Endodermal cell (in vitro differentiated cells): ENCODE results near the gene CLIC1. TPM values are rescaled to one million over a fixed set of nuclear protein-coding genes. Genes with fewer than 3 reads are reported as not detected.
"Not testable (repeated sequence)": the region's sequence is repeated elsewhere in the genome, so short reads cannot be mapped to it uniquely, and the experiment has no call there.

Experiments used
- DNase-seq: peaks from one replicate; pipeline ENCODE4 v3.0.0-alpha.2; 2017
- H3K27ac ChIP-seq: 2 replicates; pipeline ENCODE4 v1.5.1; 2013; ENCODE audit warnings: mild to moderate bottlenecking, low read depth, low read length, moderate library complexity
- H3K27me3 ChIP-seq: 2 replicates; pipeline ENCODE4 v1.6.1; 2013; ENCODE audit warnings: mild to moderate bottlenecking, low read length, moderate library complexity; ENCODE audit not compliant: insufficient read depth, control insufficient read depth, poor library complexity, severe bottlenecking
- H3K36me3 ChIP-seq: 2 replicates; pipeline ENCODE4 v1.7.0; 2013; ENCODE audit warnings: mild to moderate bottlenecking, low read length, moderate library complexity; ENCODE audit not compliant: control insufficient read depth, insufficient read depth
- H3K4me1 ChIP-seq: one replicate; pipeline ENCODE4 v1.7.0; 2013; ENCODE audit warnings: low read length; ENCODE audit not compliant: control insufficient read depth, insufficient read depth
- H3K4me3 ChIP-seq: 2 replicates; pipeline ENCODE4 v1.5.1; 2013; ENCODE audit warnings: mild to moderate bottlenecking, low read length, moderate library complexity
- H3K9ac ChIP-seq: 2 replicates; pipeline ENCODE4 v1.6.1; 2013; ENCODE audit warnings: mild to moderate bottlenecking, low read length, moderate library complexity; ENCODE audit not compliant: poor library complexity, severe bottlenecking; ENCODE audit errors: extremely low read depth
- H3K9me3 ChIP-seq: 2 replicates; pipeline ENCODE4 v1.6.1; 2013; ENCODE audit warnings: mild to moderate bottlenecking, low read length, moderate library complexity; ENCODE audit not compliant: control insufficient read depth
- H3K27ac Mint-ChIP-seq: 2 replicates; pipeline ENCODE4 v1.8.0; 2020; ENCODE audit warnings: mixed read lengths
- H3K27me3 Mint-ChIP-seq: 2 replicates; pipeline ENCODE4 v1.8.0; 2021; ENCODE audit warnings: mild to moderate bottlenecking, mixed read lengths; ENCODE audit not compliant: insufficient read depth
- H3K36me3 Mint-ChIP-seq: 2 replicates; pipeline ENCODE4 v1.8.0; 2020; ENCODE audit warnings: low read depth, mixed read lengths
- H3K4me1 Mint-ChIP-seq: 2 replicates; pipeline ENCODE4 v1.8.0; 2020; ENCODE audit warnings: mixed read lengths
- H3K4me3 Mint-ChIP-seq: 2 replicates; pipeline ENCODE4 v1.8.0; 2020; ENCODE audit warnings: mild to moderate bottlenecking, moderate library complexity, mixed read lengths
- H3K9me3 Mint-ChIP-seq: 2 replicates; pipeline ENCODE4 v1.8.0; 2020; ENCODE audit warnings: mild to moderate bottlenecking, mixed read lengths
- CTCF ChIP-seq: fragments of 200-600 bp; sonication (generic); conservative IDR thresholded peaks from 2 replicates; pipeline ENCODE4 v1.5.0; 2021; ENCODE audit warnings: antibody characterized with exemption, mild to moderate bottlenecking
- WGBS, 2 experiments: methylation state at CpG; one replicate each; pipeline versions ENCODE4 v1.1.5 to v1.1.7; 2013; ENCODE audit warnings: missing lambda C conversion rate in 2 of 2, mixed read lengths in 1 of 2; ENCODE audit not compliant: insufficient coverage in 1 of 2, insufficient read length in 1 of 2; 5-methylcytosine and 5-hydroxymethylcytosine counted together
- total RNA-seq, 2 donors: library from RNA; stranded (reverse); fragmentation: NEBNext Ultra II Directional in 1 of 2; extraction: Animal tissue kit (Norgen Biotek cat#: 25700) in 1 of 2; gene quantifications; 2 replicates in 1 of 2; 3 replicates in 1 of 2; pipeline ENCODE4 v1.2.1, GENCODE V29; 2021

The CLIC1 gene
- total RNA-seq, 2 donors from 2014 or later, result 289 to 380 TPM

- Histone ChIP-seq H3K9ac (no peak overlapping the region), H3K4me1 (peaks cover 7% of the 10 kb centered on the region), H3K27me3 (no peaks in the 10 kb centered on the region), H3K4me3 (no peak overlapping the region), H3K36me3 (no peaks in the 10 kb centered on the region), H3K27ac (no peak overlapping the region), H3K9me3 (no peaks in the 10 kb centered on the region)
- Mint-ChIP-seq H3K27me3 (peaks cover 2% of the 10 kb centered on the region), H3K4me3 (no peak overlapping the region), H3K9me3 (no peaks in the 10 kb centered on the region), H3K36me3 (no peaks in the 10 kb centered on the region), H3K4me1 (peaks cover 30% of the 10 kb centered on the region), H3K27ac (no peak overlapping the region)
- 87% methylated on average over 4 to 8 of the region's 8 CpGs for WGBS, 2 experiments
- no peak for DNase-seq
- TF ChIP-seq CTCF, result no peak
Observed at GRCh38 chr6:31711233-31711632, 25.1 kb downstream of the CLIC1 start.

GRCh38 chr6:31710523-31711219 is 25.7 kb downstream of the CLIC1 start:
- H3K9ac ChIP-seq, result no peak overlapping the region
- peaks cover 2% of the 10 kb centered on the region for H3K27me3 Mint-ChIP-seq
- peaks cover 7% of the 10 kb centered on the region for H3K4me1 ChIP-seq
- no peaks in the 10 kb centered on the region for H3K9me3 Mint-ChIP-seq
- TF ChIP-seq CTCF, result no peak
- H3K27ac Mint-ChIP-seq, result peak overlapping the region; percentile 46
- no peaks in the 10 kb centered on the region for H3K36me3 ChIP-seq
- no peaks in the 10 kb centered on the region for H3K27me3 ChIP-seq
- DNase-seq, result peak; percentile 58
- H3K27ac ChIP-seq, result no peak overlapping the region
- H3K36me3 Mint-ChIP-seq, result no peaks in the 10 kb centered on the region
- no peaks in the 10 kb centered on the region for H3K9me3 ChIP-seq
- 71 to 79% methylated on average over 1 to 5 of the region's 5 CpGs for WGBS, 2 experiments
- peaks cover 30% of the 10 kb centered on the region for H3K4me1 Mint-ChIP-seq
- H3K4me3 Mint-ChIP-seq, result no peak overlapping the region
- no peak overlapping the region for H3K4me3 ChIP-seq

DNA sequence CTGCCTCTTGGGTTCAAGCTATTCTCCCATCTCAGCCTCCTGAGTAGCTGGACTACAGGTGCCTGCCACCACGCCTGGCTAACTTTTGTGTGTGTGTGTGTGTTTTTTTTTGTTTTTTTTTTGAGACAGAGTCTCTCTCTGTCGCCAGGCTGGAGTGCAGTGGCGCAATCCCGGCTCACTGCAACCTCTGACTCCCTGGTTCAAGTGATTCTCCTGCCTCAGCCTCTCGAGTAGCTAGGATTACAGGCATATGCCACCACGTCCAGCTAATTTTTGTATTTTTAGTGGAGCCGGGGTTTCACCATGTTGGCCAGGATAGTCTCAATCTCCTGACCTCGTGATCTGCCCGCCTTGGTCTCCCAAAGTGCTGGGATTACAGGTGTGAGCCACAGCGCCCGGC is 27.2 kb downstream of the CLIC1 start:
- not testable (repeated sequence) for H3K9ac ChIP-seq, H3K9me3 ChIP-seq, H3K4me3 ChIP-seq, H3K27me3 Mint-ChIP-seq, H3K36me3 ChIP-seq, H3K27me3 ChIP-seq, H3K4me3 Mint-ChIP-seq, H3K4me1 ChIP-seq, H3K9me3 Mint-ChIP-seq, H3K27ac ChIP-seq, H3K27ac Mint-ChIP-seq, DNase-seq, H3K36me3 Mint-ChIP-seq
- peaks cover 23% of the 10 kb centered on the region for H3K4me1 Mint-ChIP-seq
- 89 to 95% methylated on average over 5 to 11 of the region's 11 CpGs for WGBS, 2 experiments

DNA sequence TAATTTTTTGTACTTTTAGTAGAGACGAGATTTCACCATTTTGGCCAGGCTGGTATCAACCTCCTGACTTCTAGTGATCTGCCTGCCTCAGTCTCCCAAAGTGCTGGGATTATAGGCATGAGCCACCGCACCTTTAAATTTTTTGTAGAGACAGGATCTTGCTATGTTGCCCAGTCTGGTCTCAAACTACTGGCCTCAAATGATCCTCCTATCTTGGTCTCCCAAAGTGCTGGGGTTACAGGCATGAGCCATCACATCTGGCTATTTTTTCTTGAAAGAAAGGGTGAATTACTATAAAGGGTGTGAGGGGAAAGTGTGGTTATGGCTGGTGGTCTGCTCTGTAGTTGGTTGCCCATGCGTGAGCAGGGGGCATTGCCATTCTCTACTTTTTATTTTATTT is 28.1 kb downstream of the CLIC1 start:
- WGBS, 2 experiments, result 85 to 95% methylated on average over 2 of the region's 3 CpGs
- no peak for TF ChIP-seq CTCF
- no peaks in the 10 kb centered on the region for H3K4me1 ChIP-seq
- peaks cover 14% of the 10 kb centered on the region for H3K4me1 Mint-ChIP-seq
- H3K27me3 ChIP-seq, result no peaks in the 10 kb centered on the region
- H3K9ac ChIP-seq, result no peak overlapping the region
- no peaks in the 10 kb centered on the region for H3K9me3 Mint-ChIP-seq
- H3K27ac Mint-ChIP-seq, result no peak overlapping the region
- H3K4me3 ChIP-seq, result no peak overlapping the region
- H3K9me3 ChIP-seq, result no peaks in the 10 kb centered on the region
- DNase-seq, result no peak
- no peaks in the 10 kb centered on the region for H3K36me3 ChIP-seq
- H3K4me3 Mint-ChIP-seq, result no peak overlapping the region
- no peaks in the 10 kb centered on the region for H3K36me3 Mint-ChIP-seq
- H3K27ac ChIP-seq, result no peak overlapping the region
- H3K27me3 Mint-ChIP-seq, result peaks cover 2% of the 10 kb centered on the region
